Epithelial cell of prostate (primary cell): Measurements from ENCODE around the gene DNAH14.

Experiments used
- DNase-seq: peaks from one replicate; pipeline ENCODE4 v3.0.0-alpha.2; 2011; ENCODE audit warnings: low read depth, low spot score
- H3K27ac ChIP-seq: fragments of 450-650 bp; 2 replicates; pipeline ENCODE4 v1.5.1; 2017; ENCODE audit warnings: mild to moderate bottlenecking

The DNAH14 gene

DNA sequence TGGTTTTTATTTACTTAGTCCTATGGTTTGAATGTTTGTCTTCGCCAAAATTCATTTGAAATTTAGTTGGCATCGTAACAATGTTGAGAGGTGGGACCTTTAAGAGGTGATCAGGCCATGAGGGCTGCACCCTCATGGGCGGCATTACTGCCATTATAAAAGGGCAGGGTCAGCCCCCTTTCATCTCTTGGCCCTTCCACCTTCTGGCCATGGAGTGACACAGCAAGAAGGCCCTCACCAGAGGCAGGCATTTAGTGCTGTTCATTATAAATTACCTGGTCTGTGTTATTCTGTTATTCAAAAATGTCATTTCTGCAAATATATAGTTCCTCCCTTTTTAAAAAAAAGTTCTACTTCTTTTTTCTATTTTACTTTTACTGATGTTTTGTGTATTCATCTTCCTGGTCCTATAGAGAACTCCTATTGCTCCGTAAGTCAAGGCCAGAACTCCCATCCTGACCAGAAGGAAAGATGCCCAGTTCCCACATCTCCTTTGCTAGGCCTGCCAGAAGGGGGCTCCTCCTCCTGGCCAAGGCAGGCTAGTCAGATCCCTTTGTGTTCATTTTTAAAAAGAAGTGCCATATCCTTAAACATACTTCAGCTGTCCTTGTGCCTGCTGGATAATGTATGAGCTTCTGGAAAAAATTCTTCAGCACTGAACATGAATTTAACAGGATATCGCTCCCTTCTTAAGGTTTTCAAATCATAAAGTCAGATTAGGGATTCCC, 508.4 kb downstream of the DNAH14 start:
- no peak overlapping the region for H3K27ac ChIP-seq
- no peak for DNase-seq

DNA sequence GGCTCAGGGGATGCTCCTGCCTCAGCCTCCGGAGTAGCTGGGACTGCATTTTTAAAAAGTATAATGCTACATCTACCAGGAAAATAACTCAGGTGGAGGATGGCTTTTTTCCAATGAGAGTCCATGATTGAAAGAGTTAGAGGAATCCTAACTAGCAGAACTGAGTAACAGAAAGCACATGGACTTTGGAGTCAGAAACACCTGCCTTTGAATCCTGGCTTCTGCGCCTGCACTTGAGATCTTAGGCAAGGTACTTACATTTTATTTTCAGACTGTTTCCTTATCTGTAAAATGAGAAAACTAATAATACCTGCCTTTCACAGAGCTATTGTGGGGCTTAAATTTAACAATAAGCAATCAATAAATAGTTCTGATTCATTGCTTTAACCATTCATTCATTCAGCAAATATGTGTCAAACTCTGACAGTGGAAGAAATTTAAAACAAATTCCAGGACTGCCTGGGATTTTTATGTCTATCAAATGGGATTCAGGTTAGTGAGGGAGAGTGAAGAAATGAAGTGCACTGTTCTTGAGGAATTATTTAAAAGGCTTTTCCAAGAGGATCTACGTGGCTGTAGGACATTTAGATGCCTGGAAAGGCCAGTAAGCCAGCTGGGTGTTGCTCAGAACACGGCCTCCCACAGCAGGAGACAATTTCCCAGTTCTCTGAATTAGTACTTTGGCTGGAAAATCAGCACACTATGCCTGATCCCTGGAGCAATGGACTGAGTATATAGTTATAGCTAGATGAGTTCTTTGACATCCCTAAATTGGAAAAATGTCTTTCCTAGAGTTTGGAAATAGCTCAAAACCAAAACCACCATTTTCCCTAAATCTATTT, 511.1 kb downstream of the DNAH14 start:
- DNase-seq, result no peak
- no peak overlapping the region for H3K27ac ChIP-seq

DNA sequence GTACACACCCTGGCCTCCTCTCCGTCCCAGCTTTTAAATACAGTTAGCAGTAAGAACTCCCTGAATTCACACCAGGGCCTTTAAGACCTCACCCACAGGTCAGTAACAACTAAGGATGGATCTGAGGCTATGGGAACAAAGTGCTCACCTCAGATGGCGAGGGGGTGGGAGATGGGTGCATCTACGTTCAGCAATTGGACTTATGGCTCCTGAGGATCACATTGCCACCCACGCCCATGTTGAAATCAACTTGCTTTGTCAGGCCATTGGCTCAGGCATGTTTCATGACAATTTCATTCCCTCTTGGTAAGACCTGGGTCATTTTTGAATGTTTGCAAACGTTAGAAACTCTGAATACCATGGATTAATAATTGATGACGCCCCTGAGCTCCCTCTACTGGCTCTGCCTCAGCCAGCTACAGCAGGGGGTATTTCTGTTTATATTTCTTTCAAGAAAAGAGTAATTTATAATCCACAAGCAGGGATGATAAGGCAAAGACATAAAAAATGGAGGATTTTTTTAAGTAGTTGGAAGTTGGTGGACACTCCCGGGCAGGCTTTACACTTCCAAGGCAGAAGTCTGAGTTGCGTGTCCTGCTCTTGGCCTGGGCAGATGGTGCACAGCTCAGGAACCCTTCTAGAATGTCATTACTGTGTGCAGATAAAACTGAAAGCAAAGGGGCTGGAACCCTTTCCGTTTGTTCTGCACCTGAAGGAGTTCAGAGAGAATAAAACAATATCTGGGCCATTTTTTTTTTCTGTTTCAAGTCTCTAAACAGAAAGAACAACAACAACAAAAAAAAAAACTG, 512.0 kb downstream of the DNAH14 start:
- DNase-seq, result no peak
- no peak overlapping the region for H3K27ac ChIP-seq

DNA sequence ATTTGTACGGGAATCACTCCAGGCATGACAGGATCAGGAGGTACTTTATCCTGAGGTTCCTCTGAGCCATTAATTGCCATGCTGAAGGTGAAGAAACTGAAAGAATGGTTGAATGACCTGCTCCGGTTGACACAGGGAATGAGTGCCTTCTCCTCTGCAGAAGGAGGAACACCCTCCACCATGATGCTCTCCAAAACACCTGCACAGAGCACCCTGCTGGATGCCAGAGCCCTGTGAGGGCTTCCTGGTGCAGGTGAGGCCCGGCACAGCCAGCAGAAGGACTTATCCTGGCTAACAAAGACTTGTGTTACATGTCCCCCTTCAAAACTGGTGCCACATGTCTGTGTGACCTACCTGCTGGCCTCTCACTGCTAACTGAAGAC, 512.6 kb downstream of the DNAH14 start:
- DNase-seq, result no peak
- H3K27ac ChIP-seq, result no peak overlapping the region

DNA sequence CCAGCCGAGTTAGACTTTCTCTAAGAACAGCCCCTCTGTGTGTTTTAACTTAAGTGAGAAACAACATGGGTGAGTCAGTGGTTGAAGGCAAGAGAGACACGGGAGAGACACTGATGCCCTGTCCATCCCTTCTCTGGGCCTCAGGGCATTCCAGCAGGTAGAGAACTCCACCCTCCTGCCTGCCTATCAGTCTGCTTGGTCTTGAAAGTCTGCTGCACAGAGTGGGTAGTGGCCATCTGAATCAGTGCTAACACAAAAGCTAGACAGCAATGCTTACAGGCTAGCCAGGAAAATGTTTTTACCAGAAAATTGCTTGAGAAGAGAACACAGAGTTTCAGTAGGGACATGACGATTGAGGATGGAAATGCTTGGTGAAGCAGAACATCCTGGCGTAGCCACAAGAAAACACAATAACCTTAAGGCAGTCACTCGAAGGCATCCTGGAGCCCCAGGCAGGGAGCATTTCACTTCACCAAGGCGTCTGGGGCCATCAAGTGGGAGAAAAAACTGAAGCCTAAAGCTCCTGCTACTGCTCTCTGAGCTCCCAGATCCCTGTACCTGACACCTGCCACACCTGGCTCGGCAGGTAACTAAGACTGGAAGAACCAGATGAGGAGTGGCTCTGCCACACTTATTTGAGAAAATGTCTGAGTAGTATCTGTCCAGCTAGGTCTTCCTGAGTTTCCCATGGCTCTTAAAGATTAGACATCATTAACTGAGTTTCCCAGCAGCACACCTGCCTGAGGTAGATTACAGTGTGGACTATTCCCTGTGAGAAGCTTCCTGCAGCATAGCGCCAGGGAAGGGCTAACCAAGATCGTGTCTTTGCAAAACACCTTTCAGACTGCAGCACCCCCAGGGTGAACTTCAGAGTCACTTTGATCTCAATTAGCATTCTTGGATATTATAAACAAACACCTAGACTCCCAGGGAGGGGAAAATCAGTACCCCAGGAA, 516.4 kb downstream of the DNAH14 start:
- no peak for DNase-seq
- H3K27ac ChIP-seq, result peak overlapping the region; percentile 91

DNA sequence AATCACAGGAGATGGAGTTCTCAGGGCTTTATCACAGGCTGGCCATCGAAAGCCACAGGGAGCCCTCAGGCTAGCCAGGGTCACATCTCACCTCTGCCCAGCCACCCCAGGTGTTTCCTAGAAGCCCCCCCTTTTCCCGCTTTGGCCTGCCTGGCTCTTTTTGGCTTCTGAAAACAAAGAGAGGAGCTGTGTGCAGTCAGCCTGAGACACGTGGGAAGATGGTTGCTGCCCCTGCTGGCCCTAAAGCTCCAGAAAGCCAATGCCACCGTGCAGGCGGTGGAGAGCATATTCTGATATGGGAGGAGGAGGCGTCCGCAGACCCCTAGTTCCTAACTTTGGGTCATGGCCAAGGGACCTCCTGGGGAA, 517.1 kb downstream of the DNAH14 start:
- H3K27ac ChIP-seq, result peak overlapping the region; percentile 91
- no peak for DNase-seq

DNA sequence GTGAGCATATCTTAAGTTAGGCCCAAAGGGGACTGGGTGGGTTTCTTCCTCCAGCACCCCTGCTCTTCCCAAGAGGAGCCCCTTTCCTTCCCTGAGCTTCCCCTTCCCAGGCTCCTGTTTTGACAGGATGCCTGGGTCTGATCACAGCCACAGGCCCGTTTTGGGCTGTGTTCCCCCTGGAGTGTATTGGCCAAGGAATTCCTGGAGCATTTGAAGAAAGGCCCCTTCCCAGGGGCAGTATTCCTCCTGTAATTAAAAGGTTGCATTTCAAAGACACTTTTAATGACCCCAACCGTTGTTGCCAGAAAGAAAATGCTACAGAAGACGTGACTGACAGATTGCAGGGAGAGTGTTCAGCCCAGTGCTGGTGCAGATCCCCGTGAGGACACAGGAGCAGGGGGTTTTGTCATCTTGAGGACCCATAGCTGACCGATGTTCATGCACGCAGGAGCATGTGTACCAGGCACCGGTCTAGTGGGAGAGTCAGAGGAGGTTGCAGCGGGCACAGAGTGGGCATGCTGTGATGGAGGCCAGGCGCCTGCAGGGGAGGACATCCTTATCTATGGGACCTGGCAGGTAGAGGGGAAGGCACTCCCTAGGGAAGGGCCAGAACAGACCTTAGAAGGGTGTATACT, 517.6 kb downstream of the DNAH14 start:
- no peak for DNase-seq
- peak overlapping the region; percentile 91 for H3K27ac ChIP-seq

DNA sequence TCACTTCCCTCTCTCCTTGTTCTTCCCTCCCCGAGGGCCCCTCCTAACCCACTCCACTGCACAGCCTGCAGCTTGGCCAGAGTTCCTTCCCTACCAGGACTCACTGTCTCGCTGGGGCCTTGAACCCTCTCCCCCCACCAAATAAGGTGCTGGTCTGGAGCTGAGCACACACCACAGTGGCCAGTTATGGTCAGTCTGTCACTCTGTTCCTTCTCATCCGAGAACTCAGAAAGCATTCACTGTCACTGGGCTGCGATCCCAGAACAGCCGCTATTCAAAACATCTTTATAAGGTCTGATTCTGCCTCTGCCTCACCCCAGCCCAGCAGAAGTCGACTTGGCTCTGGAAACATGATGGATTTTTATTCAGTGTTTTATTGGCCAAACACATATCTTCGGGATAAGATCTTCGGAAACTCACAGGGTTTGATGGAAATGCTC, 518.2 kb downstream of the DNAH14 start:
- no peak for DNase-seq

DNA sequence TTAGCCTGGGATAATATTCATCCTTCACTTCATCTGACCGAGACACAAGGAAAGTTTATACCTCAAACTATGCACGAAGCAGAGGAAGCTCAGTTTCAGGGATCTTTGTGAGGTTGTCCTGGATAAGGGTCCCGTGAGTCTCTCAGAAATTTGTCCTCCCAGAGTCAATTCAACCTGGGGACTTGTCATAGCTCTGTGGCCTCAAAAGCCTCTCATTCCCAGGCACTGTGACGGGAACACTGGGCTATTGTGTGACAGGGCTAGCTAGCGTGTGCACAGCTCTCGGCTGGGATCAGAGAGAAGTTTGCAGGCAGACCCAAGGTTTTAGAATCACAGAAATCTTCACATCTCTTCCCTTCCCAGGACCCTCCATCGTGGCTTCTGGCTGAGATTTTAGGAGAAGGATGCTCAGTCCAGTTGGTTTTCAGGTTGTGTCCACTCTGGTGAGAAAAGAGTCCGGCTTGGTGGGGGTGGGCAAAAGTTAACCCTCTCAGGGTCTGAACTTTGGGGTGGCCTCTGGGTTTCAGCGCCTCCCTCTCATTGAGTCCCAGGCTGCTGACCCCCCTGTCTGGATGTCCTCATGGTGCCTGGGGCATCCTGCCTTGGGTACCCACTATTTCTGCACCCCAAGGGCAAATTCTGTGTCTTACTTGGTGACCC, 518.8 kb downstream of the DNAH14 start:
- DNase-seq, result no peak

More for the DNA sequence above, 518.2 kb downstream of the DNAH14 start:
- no peak overlapping the region for H3K27ac ChIP-seq

More for the DNA sequence above, 518.8 kb downstream of the DNAH14 start:
- no peak overlapping the region for H3K27ac ChIP-seq
